HG02870 (cell line): ENCODE results near the gene EOLA1.
A peak's percentile ranks its signal among the peaks of the same experiment; 100 is the strongest.
"Not testable (repeated sequence)": the region's sequence is repeated elsewhere in the genome, so short reads cannot be mapped to it uniquely, and the experiment has no call there.

Experiments
- ATAC-seq: cut with Tn5 transposase; IDR thresholded peaks from one replicate; pipeline ENCODE4 v1.9.1; 2021; ENCODE audit warnings: mild to moderate bottlenecking, moderate library complexity; ENCODE audit not compliant: unreplicated experiment

The EOLA1 gene

GRCh38 chrX:149541521-149542047, 772 bp downstream of the EOLA1 start:
- no peak for ATAC-seq

GRCh38 chrX:149545545-149546543, 5.0 kb downstream of the EOLA1 start:
- ATAC-seq = not testable (repeated sequence)

GRCh38 chrX:149546962-149547361, 6.2 kb downstream of the EOLA1 start:
- not testable (repeated sequence) for ATAC-seq

- not testable (repeated sequence) for ATAC-seq
These were observed 7.0 kb downstream of the EOLA1 start for GRCh38 chrX:149547782-149548181.

- not testable (repeated sequence) for ATAC-seq
These were observed 8.9 kb downstream of the EOLA1 start, which contains the start of gene HSFX3 for GRCh38 chrX:149549701-149550100. Gene HSFX3, minus strand, starts transcription at chrX:149549924. Its CDS starts 72 bp downstream, at chrX:149549852.

GRCh38 chrX:149550454-149550853, 9.6 kb downstream of the EOLA1 start:
- not testable (repeated sequence) for ATAC-seq

- peak; percentile 43 for ATAC-seq
These were observed 10.6 kb downstream of the EOLA1 start for GRCh38 chrX:149551245-149551938.

- ATAC-seq = not testable (repeated sequence)
These were observed 11.1 kb downstream of the EOLA1 start for GRCh38 chrX:149551939-149552248.

- not testable (repeated sequence) for ATAC-seq
These were observed 14.4 kb downstream of the EOLA1 start for GRCh38 chrX:149555251-149555650.

- ATAC-seq = no peak
These were observed 22.5 kb downstream of the EOLA1 start for GRCh38 chrX:149563359-149563758.

- no peak for ATAC-seq
These were observed 27.0 kb downstream of the EOLA1 start for GRCh38 chrX:149567621-149568417.

GRCh38 chrX:149568701-149569296, 28.0 kb downstream of the EOLA1 start:
- ATAC-seq = no peak

- ATAC-seq = no peak
These were observed 29.0 kb downstream of the EOLA1 start for GRCh38 chrX:149569770-149570169.

- no peak for ATAC-seq
These were observed 29.9 kb downstream of the EOLA1 start for GRCh38 chrX:149570668-149571067.

- ATAC-seq = no peak
These were observed 31.0 kb downstream of the EOLA1 start for GRCh38 chrX:149571770-149572169.

- no peak for ATAC-seq
These were observed 31.9 kb downstream of the EOLA1 start for GRCh38 chrX:149572743-149573142.

- peak; percentile 100 for ATAC-seq
These were observed 32.6 kb downstream of the EOLA1 start for GRCh38 chrX:149573456-149573855.

- not testable (repeated sequence) for ATAC-seq
These were observed 44.8 kb downstream of the EOLA1 start for GRCh38 chrX:149585631-149586030.

GRCh38 chrX:149587359-149587758, 46.5 kb downstream of the EOLA1 start, which contains the start of gene MAGEA9B:
Gene MAGEA9B, minus strand, starts transcription at chrX:149587459. Its CDS starts 4,280 bp downstream, at chrX:149583179.
- not testable (repeated sequence) for ATAC-seq

- not testable (repeated sequence) for ATAC-seq
These were observed 50.2 kb downstream of the EOLA1 start for GRCh38 chrX:149590993-149591392.
